ENCODE data around the gene MAST4. TPM values are rescaled to one million over a fixed set of nuclear protein-coding genes. Genes with fewer than 3 reads are reported as not detected.

The MAST4 gene
- total RNA-seq, 1 experiment from 2014 or later = 10.9 TPM

GRCh38 chr5:66880401-66880800, 284.2 kb downstream of the MAST4 start:
- CTCF ChIA-PET = no interaction called here

DNA sequence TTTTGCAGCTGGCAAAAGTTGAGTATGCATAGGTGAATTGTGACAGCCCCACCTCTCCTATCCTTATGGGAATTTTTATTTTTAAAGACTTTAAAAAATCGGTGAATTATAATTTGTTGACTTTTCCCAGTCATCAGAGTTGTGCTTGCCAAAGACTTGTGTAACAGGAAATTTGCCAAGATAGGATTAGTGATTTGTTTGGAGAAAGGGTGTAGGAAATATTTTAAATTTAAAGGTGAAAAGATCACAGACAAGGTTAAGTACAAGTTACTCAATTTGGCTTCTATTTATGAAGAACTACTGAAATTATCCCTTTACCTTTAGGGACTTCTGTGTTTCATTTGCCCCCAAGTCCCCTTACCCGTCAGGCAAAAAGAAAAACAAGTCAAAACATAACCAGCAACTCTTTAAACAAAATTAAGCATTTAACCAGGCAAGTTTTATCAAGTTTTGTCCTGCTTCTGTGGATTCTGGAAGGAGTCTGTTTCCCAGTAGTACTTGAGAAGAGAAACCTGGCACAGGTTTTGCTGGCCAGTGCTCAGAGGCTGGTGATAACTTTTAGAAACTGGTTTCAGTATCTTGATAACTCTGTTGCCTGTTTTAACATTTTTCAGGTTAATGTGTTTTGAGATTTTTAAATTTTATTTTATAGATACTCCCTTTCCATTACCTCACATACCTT, 285.4 kb downstream of the MAST4 start:
- no peak for DNase-seq
- CTCF ChIA-PET = no interaction called here
- Mint-ChIP-seq H3K4me1 (ENCODE audit: low read depth, unreplicated experiment) (peaks cover 63% of the 10 kb centered on the region), H3K27me3 (ENCODE audit: unreplicated experiment) (no peaks in the 10 kb centered on the region), H3K9me3 (ENCODE audit: low read depth, unreplicated experiment) (no peaks in the 10 kb centered on the region), H3K36me3 (ENCODE audit: insufficient read depth, unreplicated experiment) (peaks cover 12% of the 10 kb centered on the region), H3K4me3 (ENCODE audit: low read depth, unreplicated experiment) (peak overlapping the region; percentile 41), H3K27ac (ENCODE audit: unreplicated experiment) (peak overlapping the region; percentile 91)
- BruUV-seq (replicated peaks) = no TSS peak
- TF ChIP-seq CTCF (IDR thresholded peaks at IDR 0.05; ENCODE audit: unreplicated experiment) = no peak
- intact Hi-C loops (cut with micrococcal nuclease; ENCODE audit: unreplicated experiment) = no loop called here

More at GRCh38 chr5:66880401-66880800, 284.2 kb downstream of the MAST4 start:
- DNase-seq = no peak
- Mint-ChIP-seq H3K4me3 (ENCODE audit: low read depth, unreplicated experiment) (no peak overlapping the region), H3K4me1 (ENCODE audit: low read depth, unreplicated experiment) (peaks cover 66% of the 10 kb centered on the region), H3K9me3 (ENCODE audit: low read depth, unreplicated experiment) (no peaks in the 10 kb centered on the region), H3K27me3 (ENCODE audit: unreplicated experiment) (no peaks in the 10 kb centered on the region), H3K36me3 (ENCODE audit: insufficient read depth, unreplicated experiment) (peaks cover 12% of the 10 kb centered on the region), H3K27ac (ENCODE audit: unreplicated experiment) (peak overlapping the region; percentile 91)
- BruUV-seq (replicated peaks) = no TSS peak
- intact Hi-C loops (cut with micrococcal nuclease; ENCODE audit: unreplicated experiment) = no loop called here
- TF ChIP-seq CTCF (IDR thresholded peaks at IDR 0.05; ENCODE audit: unreplicated experiment) = no peak

DNA sequence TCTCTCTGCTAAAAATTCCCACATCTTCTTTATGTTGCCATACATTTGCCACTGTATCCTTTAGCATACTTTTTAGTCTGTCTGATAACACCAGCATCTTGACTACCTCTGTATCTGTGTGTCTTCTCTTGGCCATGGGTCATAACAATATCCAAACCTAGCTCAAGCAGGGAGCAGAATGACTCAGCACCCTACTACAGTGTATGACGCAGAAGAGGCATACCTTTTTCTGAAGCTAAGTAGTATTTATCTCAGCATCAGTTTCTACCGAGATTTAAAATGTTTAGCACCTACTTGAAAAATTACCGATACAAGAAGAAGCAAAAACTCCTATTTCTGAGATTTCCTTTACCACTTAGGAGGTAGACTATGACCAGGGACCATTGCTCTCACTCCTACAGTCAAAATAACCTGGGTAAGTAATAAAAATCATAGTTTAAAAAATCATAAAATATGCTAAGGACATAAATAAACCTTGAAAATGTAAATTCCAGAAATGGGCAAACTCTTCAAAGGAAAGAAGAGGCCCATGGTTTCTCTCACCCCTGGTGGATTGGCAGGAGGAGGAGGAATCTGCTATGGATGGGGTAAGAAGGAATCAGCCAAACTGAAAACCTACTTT, 286.5 kb downstream of the MAST4 start:
- H3K27me3 Mint-ChIP-seq (ENCODE audit: unreplicated experiment) = no peaks in the 10 kb centered on the region
- peaks cover 12% of the 10 kb centered on the region for H3K36me3 Mint-ChIP-seq (ENCODE audit: insufficient read depth, unreplicated experiment)
- intact Hi-C loops (cut with micrococcal nuclease; ENCODE audit: unreplicated experiment) = no loop called here
- no TSS peak for BruUV-seq (replicated peaks)
- CTCF ChIA-PET = no interaction called here
- peak overlapping the region; percentile 8 for H3K4me3 Mint-ChIP-seq (ENCODE audit: low read depth, unreplicated experiment)
- H3K9me3 Mint-ChIP-seq (ENCODE audit: low read depth, unreplicated experiment) = no peaks in the 10 kb centered on the region
- peak overlapping the region; percentile 91 for H3K27ac Mint-ChIP-seq (ENCODE audit: unreplicated experiment)
- peak; percentile 20 for DNase-seq
- TF ChIP-seq CTCF (IDR thresholded peaks at IDR 0.05; ENCODE audit: unreplicated experiment) = no peak
- H3K4me1 Mint-ChIP-seq (ENCODE audit: low read depth, unreplicated experiment) = peaks cover 52% of the 10 kb centered on the region

DNA sequence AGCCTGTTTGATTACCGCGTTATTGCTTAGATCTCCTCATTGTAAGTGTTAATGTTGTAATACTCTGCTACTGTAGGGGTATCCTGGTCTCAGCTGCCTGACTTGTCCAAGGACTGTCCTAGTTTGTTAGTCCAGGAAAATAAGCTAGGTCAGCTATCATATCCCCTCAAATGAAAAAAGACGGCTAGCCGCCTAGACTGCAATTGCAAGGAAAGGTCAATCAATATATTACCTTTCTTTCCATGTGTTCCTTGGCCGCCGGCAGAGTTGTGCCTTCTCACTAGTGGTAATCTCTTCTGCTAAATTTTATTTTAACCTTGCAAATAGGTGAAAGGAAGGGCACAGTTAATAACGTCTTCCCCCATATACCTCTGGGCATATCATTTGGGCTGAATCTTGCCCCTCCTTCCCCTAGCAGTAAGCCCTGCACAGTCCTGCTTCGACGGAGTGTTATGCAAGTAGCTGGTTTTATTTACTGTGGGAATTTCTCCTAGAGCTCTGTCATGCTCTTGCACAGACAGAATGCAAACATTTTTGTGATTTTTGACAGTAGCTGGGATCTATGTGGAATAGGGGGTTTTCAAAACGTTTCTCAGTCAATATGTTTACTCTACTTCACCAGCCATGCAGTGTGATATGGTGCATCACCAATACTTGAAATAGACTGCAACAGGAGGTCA, 288.5 kb downstream of the MAST4 start:
- H3K36me3 Mint-ChIP-seq (ENCODE audit: insufficient read depth, unreplicated experiment) = peaks cover 12% of the 10 kb centered on the region
- no peak overlapping the region for H3K27ac Mint-ChIP-seq (ENCODE audit: unreplicated experiment)
- intact Hi-C loops (cut with micrococcal nuclease; ENCODE audit: unreplicated experiment) = no loop called here
- H3K4me1 Mint-ChIP-seq (ENCODE audit: low read depth, unreplicated experiment) = peaks cover 41% of the 10 kb centered on the region
- H3K4me3 Mint-ChIP-seq (ENCODE audit: low read depth, unreplicated experiment) = no peak overlapping the region
- CTCF ChIA-PET = interaction anchor here (1.2 kb wide), 1 partner anchor 11 kb away, joined by 3 read pairs; no protein-coding TSS in a partner anchor
- H3K27me3 Mint-ChIP-seq (ENCODE audit: unreplicated experiment) = no peaks in the 10 kb centered on the region
- TF ChIP-seq CTCF (IDR thresholded peaks at IDR 0.05; ENCODE audit: unreplicated experiment) = no peak
- no peaks in the 10 kb centered on the region for H3K9me3 Mint-ChIP-seq (ENCODE audit: low read depth, unreplicated experiment)
- no TSS peak for BruUV-seq (replicated peaks)
- DNase-seq = no peak
